Esophagus mucosa (tissue), 1 donor: ENCODE results near the gene MLPH. TPM values are rescaled to one million over a fixed set of nuclear protein-coding genes. Genes with fewer than 3 reads are reported as not detected.

Experiments used
- ATAC-seq: fragments of 200-7000 bp; cut with Tn5 transposase; one replicate; pipeline ENCODE4 v1.9.1; 2020
- total RNA-seq: library from RNA; stranded (reverse); gene quantifications from one replicate; pipeline ENCODE4 v1.2.4, GENCODE V29; 2023
- donor health status: DM: yes; HTN: yes; CAD: no.

The MLPH gene
- total RNA-seq, 1 donor from 2014 or later, result 5.3 TPM

DNA sequence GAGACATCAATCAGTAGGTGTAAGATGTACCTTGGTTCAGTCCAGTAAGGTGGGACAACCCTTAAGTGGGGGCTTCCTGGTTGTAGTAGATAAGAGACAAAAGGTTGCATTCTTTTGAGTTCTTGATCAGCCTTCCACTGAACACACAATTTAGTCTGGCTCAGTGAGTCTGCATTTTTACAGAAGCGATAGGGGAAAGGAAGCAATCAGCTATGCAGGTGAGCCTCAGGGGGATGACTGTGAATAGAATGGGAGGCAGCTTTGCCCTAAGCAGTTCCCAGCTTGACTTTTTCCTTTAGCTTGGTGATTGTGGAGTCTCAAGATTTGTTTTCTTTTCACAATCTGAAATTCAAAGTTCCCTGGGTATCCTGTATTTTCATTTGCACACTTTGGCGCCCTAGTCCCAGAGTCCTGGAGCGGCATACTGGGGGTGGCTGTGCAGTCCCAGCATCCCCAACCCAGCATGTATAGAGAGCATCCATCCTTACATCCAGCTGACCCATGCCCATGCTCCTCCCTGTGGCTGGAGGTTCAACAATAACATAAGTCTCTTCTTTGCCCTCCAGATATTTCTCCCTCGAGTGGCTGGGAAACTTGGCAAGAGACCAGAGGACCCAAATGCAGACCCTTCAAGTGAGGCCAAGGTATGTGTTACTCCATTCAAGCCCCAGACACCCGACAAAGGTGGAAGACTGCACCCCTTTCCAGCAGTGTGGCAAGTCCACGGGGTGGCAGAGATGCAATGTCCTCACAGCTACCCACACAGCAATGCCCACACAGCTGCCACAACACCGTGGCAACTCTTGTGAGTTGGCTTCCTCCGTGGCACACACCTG, 59.2 kb downstream of the MLPH start:
- peak; percentile 39 for ATAC-seq

DNA sequence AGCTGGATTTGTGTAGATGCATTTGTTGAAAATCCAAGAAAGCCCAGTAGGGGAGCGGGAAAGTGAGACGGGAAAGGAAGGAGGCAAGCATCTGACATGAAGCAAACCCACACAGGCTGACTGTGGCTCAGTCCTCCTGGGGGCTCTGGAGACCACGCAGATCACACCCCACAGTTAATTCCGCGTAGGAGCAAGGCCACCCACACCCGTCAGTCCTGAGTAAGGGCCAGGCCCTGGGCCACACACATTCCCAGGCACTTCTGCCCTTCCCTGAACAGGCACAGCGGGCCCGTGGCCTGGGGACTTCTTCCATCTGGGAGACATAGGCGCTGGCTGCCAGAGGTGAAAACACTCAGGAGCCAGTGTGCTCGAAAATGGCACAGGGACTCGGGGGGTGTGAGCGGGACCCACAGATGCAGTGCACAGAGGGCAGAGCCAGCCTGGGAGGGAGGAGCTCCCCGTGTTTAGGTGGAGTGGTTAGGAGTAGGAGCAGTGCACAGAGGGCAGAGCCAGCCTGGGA, 59.9 kb downstream of the MLPH start:
- ATAC-seq, result peak; percentile 54

DNA sequence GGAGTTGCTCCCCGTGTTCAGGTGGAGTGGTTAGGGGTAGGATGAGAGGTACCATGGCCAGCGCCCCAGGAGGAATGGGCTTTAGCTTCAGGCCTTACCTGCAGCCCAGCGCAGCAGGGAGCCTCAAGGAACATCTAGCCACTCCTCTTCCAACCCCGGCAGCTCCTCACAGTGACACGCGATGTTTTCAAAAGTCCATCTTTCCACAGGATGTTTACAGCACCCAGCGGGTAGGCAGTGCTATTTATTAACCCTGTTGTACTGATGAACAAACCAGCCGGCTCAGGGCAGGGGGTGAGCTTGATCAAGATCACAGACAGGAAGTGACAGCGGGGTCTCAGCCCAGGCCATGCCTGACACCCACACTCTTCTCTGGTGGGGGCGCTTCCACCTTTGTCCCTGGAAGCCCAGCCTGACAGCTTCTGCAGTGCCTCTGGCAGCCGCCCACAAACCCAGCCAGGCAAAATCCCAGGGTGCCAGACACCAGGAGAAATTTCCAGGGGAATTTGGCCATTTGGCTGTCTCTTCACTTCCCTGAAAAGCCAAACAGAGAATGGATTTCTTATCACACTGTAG, 60.9 kb downstream of the MLPH start:
- ATAC-seq, result peak; percentile 26

DNA sequence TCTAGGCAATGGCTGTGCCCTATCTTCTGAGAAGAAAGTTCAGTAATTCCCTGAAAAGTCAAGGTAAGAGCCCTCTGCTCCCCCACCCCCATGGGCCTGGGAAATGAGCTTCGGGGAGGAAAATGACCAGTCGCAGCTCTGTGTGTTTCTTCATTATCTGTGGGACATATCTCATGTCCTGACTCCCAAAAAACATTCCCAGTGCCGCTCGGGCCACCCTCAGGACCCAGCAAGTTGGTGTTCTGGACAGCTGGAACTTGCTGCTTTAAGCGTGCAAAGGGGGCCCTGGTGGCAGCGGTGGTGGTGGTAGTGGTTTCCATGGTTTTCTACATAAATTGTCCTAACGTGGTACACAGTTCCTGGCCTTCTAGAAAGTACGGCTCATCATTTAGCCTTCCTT, 62.2 kb downstream of the MLPH start:
- ATAC-seq, result no peak

DNA sequence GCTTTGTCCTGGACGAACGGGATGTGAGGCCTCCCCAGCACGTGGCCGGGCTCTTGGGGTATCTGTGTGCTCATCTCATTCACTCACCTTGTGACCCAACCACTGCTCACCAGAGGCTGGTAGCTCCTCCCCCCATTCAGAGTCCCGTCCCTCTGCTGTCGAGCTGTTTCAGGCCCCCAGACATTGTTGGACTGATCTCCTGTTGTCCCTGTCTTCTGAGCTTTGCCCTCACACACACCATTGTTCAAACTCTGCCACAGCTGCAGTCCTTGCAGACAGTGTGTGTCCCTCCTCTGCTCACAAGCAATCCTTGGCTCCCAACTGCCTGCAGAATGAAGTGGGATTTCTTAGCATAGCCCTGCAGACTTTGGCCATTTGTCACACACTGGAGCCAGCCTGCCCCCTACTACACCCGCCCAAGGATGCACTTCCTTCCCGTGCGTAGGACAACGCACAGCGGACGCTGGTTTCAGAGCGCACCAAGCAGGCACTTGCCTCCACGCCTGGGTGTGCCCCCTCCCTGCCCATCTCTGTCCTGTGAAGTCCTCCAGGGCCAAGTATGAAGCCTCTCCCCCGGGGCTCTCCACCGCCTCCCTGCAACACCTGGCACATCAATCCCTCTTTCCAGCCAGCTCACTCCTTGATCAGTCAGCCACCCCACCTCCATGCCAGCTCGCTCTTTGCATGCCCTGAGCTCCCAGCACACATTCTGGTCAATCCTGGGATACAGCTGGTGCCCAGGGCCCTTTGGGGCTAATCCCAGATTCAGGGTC, 62.8 kb downstream of the MLPH start:
- no peak for ATAC-seq

DNA sequence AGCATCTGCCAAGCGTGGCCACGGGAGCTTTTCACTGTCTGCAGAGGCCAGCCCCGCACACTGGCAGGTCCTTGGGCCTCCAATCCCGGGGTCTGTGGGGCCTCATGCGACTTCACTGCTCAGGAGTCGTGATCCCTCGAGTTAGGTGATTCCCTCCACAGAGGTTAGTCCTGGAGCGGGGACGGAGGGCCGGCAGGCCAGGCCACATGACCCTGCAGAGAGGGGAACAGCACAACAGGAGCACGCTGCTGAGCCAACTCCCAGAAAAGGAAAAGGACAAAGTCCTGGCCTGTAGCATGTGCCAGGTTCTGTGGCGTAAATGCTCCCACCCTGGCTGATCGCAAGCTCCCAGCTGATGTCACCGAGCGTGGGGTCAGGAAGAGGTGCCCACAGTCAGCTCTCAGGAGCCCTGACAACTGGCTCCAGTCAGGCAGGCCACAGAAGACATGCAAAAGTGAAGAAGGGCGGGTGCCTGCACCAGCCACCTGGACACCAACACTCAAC, 64.1 kb downstream of the MLPH start:
- no peak for ATAC-seq

DNA sequence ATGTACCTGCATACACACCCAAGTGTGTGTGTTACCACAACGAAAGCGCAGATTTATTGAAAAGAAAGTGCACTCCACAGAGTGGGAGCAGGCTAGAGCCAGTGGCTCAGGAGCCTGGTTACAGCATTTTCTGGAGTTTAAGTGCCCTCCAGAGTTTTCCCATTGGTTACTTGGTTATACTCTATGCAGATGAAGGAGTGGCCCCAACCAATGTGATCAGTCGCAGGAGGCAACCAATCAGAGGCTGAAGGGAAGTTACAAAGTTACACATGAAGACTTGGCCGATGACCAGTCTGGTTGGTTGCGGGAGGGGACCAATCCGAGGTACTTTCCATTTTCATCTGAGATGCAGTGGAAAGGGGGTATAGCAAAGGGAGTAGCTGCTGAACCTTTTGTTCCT, 65.9 kb downstream of the MLPH start:
- no peak for ATAC-seq

DNA sequence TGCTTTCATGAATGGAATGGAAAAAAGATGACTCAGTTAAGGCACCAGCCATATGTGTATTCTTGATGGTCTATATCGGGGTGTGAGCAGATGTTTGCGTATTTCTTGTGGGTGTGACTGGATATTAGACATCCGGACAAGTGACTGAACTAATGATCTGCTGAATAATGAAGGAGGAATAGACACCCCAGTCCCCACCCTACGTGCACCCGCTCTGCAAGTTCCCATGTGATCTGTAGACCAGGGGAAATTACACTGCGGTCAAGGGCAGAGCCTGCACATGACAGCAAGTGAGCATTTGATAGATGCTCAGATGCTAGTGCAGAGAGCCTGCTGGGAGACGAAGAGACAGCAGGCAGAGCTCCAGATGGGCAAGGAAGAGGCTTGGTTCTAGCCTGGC, 66.9 kb downstream of the MLPH start:
- no peak for ATAC-seq

DNA sequence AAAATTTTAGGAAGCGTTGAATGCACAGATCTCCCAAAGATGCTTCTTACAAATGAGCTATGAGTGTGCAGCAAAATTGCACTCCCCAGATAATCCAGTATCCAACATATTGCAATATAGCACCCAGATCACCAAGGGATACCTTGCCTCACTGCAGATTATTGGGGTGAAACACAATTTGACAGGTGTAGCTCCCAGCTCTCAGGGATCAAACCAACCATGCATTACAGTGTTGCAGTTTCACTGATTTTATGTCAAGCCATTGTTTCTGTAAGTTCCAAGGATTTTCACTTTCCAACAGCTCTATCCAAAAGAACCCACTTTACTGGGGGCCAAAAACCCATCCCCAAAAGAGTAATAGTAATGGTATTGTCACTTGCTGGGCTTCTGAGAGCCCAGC, 68.5 kb downstream of the MLPH start:
- no peak for ATAC-seq

DNA sequence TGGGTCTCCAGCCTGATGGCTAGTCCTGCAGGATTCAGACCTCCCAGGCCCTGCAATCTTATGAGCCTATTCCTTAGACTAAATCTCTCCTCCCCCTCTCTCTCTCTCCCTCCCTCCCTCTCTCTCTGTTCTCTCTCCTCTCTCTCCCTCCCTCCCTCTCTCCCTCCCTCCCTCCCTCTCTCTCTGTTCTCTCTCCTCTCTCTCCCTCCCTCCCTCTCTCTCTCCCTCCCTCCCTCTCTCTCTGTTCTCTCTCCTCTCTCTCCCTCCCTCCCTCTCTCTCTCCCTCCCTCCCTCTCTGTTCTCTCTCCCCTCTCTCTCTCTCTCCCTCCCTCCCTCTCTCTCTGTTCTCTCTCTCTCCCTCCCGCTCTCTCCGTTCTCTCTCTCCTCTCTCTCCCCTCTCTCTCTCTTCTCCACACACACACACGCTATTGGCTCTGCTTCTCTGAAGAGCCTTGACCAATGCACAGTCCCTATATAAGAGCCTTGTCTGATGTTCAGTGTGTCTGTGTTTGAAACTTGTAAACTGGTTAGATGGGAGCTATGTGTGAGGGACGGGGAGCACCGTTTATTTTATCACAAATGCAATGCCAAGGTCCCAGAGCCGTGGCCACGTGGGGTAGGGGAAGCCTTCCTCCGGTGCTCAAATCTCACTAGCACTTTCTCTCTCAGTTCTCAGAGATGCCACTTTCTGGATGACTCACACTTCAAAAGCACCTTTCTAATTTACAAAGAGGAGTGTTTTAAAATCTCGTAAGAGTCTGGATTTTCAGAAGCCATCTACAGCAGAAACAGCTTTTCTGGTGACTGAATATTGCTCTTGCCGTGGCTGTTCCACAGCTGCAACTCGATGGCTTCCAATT, 70.0 kb downstream of the MLPH start:
- ATAC-seq, result no peak

DNA sequence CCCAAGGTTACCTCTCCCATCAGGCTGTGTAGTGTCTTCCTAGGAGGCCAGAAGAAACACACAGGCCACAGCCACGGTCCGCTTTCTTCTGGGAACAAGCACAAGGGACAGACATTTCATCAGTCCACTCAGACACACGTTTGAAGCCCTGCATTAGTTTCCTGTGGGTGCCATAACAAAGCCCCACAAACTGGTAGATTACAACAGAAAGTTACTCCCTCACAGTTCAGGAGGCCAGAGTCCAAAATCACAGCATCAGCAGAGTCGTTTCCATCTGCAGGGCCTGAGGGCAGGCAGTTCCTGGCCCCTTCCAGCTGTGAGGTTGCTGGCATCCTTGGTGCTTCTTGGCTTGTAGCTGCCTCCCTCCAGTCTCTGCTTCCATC, 70.6 kb downstream of the MLPH start:
- ATAC-seq, result no peak

DNA sequence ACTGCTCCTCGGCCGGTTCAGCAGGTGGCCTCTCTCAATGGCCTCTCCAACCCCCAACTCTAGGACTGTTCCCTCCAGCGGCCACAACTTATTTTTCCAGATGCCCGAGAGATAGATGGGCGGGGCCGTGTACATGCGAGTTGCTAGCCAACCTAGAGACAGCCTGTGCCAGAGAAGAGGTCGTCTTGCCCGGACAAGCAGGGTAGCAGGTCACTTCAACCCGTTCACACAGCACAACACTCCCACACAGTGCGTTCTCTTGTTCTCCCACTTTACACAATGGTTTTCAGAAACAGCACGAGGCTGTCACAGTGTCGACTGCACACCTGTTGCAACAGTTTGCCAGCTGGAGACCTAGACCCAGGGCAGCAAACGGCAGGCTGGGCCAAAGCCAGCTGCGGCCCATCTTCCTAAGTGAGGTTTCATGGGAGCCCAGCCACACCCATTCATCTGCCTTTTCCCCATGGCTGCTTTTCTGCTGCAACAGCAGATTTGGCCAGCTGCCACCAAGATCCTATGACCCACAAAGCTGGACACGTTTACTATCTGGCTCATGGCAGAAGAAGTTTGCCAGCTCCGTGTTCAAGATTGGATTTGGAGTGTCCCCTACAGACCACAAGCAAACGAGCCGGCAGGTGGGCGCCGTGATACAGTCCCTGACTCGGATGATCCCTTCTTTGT, 72.0 kb downstream of the MLPH start:
- peak; percentile 50 for ATAC-seq

DNA sequence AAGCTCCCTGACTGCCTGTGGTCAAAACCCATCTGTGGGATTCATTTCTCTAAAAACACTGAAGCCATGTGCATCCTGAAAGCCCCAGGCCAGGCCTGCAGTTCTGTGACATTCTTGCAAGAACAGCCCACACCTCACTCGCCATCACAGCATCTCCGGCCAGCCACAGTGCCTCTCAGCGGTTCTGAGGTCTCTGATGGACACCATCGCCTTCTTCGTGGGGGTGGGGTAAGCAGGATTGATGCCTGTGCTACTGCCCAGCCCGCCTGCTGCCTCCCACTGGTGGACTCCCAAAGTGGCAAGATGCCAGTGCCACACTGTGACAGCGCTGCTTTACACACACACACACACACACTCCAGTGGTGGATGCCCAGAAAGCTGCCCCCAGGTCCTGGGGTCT, 74.2 kb downstream of the MLPH start:
- ATAC-seq, result no peak

DNA sequence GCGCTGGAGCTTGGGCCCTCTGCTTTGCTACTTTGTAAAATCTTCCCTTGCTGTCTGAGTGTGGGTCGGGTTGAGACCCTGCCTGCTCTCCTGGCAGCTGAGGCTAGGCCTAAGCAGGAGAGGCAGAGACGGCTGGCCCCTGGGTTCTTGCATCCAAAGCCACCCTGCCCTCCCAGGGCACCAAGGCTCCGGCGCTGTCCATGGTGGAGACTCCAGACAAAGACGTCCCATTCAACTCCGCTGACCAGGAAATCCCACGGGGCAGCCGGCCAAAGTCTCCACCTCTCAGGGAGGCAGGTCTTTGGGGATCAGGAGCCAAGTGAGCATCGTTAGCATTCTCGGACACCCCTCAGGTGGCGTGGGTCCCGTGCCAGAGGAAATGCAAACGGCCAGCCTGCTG, 76.8 kb downstream of the MLPH start:
- no peak for ATAC-seq

DNA sequence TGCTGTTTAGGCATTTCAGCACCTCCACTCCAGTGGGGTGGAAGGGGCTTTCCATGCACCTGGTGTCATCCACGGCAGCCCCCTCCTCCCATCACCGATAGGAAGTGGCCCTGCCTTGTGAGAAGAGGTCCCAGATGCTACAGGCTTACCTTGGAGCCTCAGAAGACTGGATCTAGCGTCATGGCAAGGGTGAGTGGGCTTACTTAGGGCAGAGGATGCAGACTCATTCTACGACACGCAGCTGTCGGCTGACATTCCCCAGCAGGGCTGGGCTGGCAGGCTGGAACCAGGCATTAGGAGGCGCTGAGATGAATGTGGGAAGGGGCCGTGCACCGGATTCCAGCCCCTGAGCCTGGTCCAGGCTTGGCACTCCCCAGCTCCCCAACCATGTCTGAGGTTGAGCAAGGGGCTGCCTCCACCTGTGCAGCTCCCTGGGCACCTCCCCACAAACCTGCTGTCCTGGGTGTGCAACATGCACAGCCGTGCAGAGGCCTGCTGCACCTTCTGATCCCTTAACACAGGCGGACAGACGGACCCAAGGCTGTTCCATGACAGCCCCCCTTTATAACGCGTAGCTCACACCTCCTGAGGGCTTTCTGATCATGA, 77.6 kb downstream of the MLPH start:
- ATAC-seq, result no peak

DNA sequence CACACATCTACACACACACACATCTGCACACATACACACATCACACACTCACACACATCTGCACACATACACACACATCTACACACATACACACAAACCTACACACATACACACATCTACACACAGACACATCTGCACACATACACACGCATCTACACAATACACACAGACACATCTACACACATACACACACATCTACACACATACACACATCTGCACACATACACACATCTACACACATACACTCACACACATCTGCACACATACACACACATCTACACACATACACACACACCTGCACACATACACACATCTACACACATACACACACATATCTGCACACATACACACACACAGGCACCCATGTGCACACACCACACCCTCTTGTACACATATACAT, 78.9 kb downstream of the MLPH start:
- ATAC-seq, result no peak

DNA sequence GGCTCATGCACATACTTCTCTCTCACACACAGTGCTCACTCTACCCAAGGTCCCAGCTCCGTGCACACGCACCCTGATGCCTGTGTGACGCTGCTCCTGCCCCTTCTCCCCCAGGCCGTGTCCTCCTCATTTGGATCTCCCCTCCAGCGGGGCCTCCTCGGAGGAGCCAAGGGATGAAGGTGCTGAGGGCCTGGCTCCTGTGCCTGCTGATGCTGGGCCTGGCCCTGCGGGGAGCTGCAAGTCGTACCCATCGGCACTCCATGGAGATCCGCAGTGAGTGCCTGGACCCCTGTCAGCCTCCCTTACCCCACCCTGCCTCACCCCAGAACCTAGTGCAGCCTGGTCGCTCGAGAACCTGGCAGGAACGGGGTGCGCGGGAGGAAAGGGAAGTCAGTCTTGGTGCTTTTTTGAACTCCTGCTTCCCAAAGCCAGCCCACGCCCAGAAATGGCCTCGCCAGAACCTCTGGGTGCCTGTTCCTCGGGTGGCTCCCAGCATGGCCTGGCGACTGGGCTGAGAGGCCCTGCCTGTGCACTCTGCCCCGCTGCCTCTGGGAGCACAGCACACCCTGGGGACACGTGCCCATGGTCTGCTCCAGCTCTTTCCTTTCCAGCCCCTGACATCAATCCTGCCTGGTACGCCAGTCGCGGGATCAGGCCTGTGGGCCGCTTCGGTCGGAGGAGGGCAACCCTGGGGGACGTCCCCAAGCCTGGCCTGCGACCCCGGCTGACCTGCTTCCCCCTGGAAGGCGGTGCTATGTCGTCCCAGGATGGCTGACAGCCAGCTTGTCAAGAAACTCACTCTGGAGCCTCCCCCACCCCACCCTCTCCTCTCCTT, 79.6 kb downstream of the MLPH start, which contains the start of gene PRLH:
Gene PRLH (plus strand): TSS at position 174 of the 835 bp plus-strand sequence. CDS start 0 bp downstream, at position 174.
- peak; percentile 15 for ATAC-seq

DNA sequence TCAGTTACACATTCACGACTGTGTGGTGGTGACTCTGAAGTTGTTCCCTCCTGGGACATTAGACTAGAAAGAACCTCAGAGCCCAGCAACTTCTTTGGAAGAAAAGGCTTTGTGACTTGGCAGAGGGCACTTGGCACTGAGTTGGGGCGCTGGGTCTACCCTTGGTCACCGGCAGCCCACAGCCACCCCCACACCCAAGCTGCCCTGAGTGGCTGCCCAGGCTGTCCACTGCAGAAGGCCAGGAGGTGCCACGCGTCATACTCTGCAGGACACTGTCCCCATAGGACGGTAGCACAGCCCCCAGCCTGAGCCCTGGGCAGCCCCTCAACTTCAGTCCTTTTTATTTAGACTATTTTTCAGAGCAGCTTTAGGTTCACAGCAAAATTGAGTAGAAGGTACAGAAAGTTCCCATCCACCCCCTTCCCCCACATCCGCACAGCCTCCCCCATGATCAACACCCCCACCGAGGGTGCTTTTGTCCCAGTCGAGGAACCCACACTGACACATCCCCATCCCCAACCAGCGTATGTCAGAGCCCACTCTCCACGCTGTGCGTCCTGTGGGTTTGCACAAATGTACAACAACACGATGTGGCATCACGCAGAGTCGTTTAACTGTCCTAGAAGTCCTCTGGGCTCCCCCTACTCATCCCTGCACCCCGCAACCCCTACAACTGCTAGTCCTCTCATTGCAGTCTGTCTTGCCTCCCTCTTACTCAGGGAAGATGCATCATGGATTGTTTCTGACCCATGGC, 80.4 kb downstream of the MLPH start:
- no peak for ATAC-seq

DNA sequence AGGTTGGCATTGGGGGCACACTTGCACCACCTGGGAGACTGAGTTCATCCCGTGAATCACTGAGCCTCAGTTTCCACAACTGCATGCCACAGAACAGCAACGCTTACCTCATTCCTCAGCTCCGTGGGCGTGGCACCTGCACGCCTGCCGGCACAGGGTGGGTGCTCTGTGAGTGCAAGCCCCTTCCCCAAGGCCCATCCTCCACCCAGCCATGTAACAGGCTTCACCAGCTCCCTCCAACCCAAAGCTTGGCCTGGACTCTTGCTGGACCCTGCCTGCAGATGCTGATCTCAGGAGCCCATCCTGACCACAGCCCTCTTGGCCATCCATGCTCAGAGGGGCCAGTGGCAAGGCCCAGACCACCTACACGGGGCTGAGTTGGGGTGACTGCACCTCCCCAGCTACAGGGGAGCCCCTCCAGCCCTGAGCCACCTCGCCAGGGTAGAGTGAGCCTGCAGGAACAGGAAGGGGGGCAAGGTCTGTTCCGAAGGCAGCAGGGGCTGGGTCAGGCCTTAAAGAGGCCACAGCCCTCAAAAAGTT, 81.1 kb downstream of the MLPH start:
- no peak for ATAC-seq
